CD14-positive monocyte (primary cell): ENCODE data around the gene SYTL1. TPM values are rescaled to one million over a fixed set of nuclear protein-coding genes. Genes with fewer than 3 reads are reported as not detected.

Source experiments
- DNase-seq, 3 donors: peaks; one replicate each; pipeline ENCODE4 v3.0.0-alpha.2; 2011 to 2022
- H2AFZ ChIP-seq: 2 replicates; pipeline ENCODE4 v1.6.0; 2012; ENCODE audit warnings: mild to moderate bottlenecking, low read depth, low read length, inconsistent platforms; ENCODE audit not compliant: insufficient read depth, poor library complexity, severe bottlenecking
- H3K27ac ChIP-seq, 2 donors: 1 replicate in 1 of 2; 2 replicates in 1 of 2; pipeline ENCODE4 v1.5.1; 2012 to 2013; ENCODE audit warnings: low read length in 2 of 2, control low read depth in 1 of 2, inconsistent platforms in 1 of 2, low read depth in 1 of 2, mild to moderate bottlenecking in 1 of 2
- H3K27me3 ChIP-seq, 2 donors: one replicate each; pipeline versions ENCODE4 v1.6.0 to v1.6.1; 2011 to 2013; ENCODE audit warnings: low read length in 2 of 2; ENCODE audit not compliant: control insufficient read depth in 2 of 2, insufficient read depth in 2 of 2
- H3K36me3 ChIP-seq, 2 donors: replicated peaks in 1 of 2; 1 replicate in 1 of 2; 2 replicates in 1 of 2; pipeline versions ENCODE4 v1.5.1 to v1.6.1; 2012 to 2013; ENCODE audit warnings: low read length in 2 of 2, control low read depth in 1 of 2, inconsistent platforms in 1 of 2, mild to moderate bottlenecking in 1 of 2; ENCODE audit not compliant: insufficient read depth in 2 of 2, control insufficient read depth in 1 of 2
- H3K4me1 ChIP-seq, 2 donors: 1 replicate in 1 of 2; 2 replicates in 1 of 2; pipeline versions ENCODE4 v1.5.1 to v1.6.1; 2012 to 2013; ENCODE audit warnings: low read length in 2 of 2, control low read depth in 1 of 2, inconsistent platforms in 1 of 2, mild to moderate bottlenecking in 1 of 2, moderate library complexity in 1 of 2; ENCODE audit not compliant: insufficient read depth in 2 of 2, control insufficient read depth in 1 of 2
- H3K4me2 ChIP-seq: replicated peaks from 2 replicates; pipeline ENCODE3; 2012; ENCODE audit warnings: low read length, moderate library complexity, mild to moderate bottlenecking; ENCODE audit not compliant: poor library complexity, severe bottlenecking; ENCODE audit errors: extremely low read depth
- H3K4me3 ChIP-seq, 3 experiments: fragments of 200-600 bp in 1 of 3; sonication (generic) in 1 of 3; replicated peaks in 1 of 3; 1 replicate in 2 of 3; 2 replicates in 1 of 3; pipeline ENCODE4 v1.5.1; 2011 to 2013; ENCODE audit warnings: low read length in 3 of 3, mild to moderate bottlenecking in 3 of 3, control low read depth in 2 of 3, low read depth in 2 of 3, inconsistent platforms in 1 of 3, moderate library complexity in 1 of 3
- H3K79me2 ChIP-seq: 2 replicates; pipeline ENCODE4 v1.6.0; 2012; ENCODE audit warnings: mild to moderate bottlenecking, control low read depth, inconsistent platforms, low read length, moderate library complexity; ENCODE audit not compliant: insufficient read depth
- H3K9ac ChIP-seq: 2 replicates; pipeline ENCODE4 v1.6.0; 2017; ENCODE audit warnings: low read length, mild to moderate bottlenecking; ENCODE audit not compliant: insufficient read depth, poor library complexity, severe bottlenecking
- H3K9me3 ChIP-seq, 2 donors: replicated peaks in 1 of 2; 1 replicate in 1 of 2; 2 replicates in 1 of 2; pipeline versions ENCODE4 v1.5.1 to v1.6.1; 2012 to 2013; ENCODE audit warnings: low read length in 2 of 2, control low read depth in 1 of 2; ENCODE audit not compliant: control insufficient read depth in 1 of 2, insufficient read depth in 1 of 2
- H4K20me1 ChIP-seq: 2 replicates; pipeline ENCODE4 v1.6.0; 2012; ENCODE audit warnings: mild to moderate bottlenecking, low read length, control low read depth, moderate library complexity; ENCODE audit not compliant: insufficient read depth
- H3K27ac Mint-ChIP-seq, 7 donors: one replicate each; pipeline ENCODE4 v1.8.0; 2020; ENCODE audit warnings: mild to moderate bottlenecking in 7 of 7, mixed read lengths in 7 of 7, moderate library complexity in 6 of 7, inconsistent platforms in 2 of 7
- H3K27me3 Mint-ChIP-seq, 3 donors: one replicate each; pipeline ENCODE4 v1.8.0; 2021 to 2022; ENCODE audit warnings: low read depth in 3 of 3, mild to moderate bottlenecking in 3 of 3, mixed read lengths in 3 of 3, moderate library complexity in 3 of 3, inconsistent platforms in 1 of 3
- H3K36me3 Mint-ChIP-seq, 2 donors: one replicate each; pipeline ENCODE4 v1.8.0; 2020; ENCODE audit warnings: mixed read lengths in 2 of 2, inconsistent platforms in 1 of 2, mild to moderate bottlenecking in 1 of 2
- H3K4me1 Mint-ChIP-seq: one replicate; pipeline ENCODE4 v1.8.0; 2020; ENCODE audit warnings: mild to moderate bottlenecking, mixed read lengths
- H3K4me3 Mint-ChIP-seq, 2 donors: one replicate each; pipeline ENCODE4 v1.8.0; 2020; ENCODE audit warnings: mild to moderate bottlenecking in 2 of 2, mixed read lengths in 2 of 2, moderate library complexity in 1 of 2
- H3K9me3 Mint-ChIP-seq, 7 donors: one replicate each; pipeline ENCODE4 v1.8.0; 2020 to 2022; ENCODE audit warnings: mixed read lengths in 7 of 7, mild to moderate bottlenecking in 6 of 7, moderate library complexity in 6 of 7, inconsistent platforms in 2 of 7
- WGBS: methylation state at CpG from one replicate; pipeline ENCODE4 v1.1.5; 2013; ENCODE audit warnings: missing lambda C conversion rate; ENCODE audit not compliant: insufficient coverage; 5-methylcytosine and 5-hydroxymethylcytosine counted together
- intact Hi-C, 2 donors: fragments of 100-400 bp; cut with micrococcal nuclease; formaldehyde crosslinking; loops; one replicate each; pipeline versions ENCODE4 v1.15.0 to v1.15.1; 2023
- polyA plus RNA-seq, 3 donors: library from polyadenylated mRNA; depleted of rRNA in 1 of 3; unstranded in 2 of 3; stranded (reverse) in 1 of 3; fragments of 300-500 nt in 2 of 3; fragments of >200 nt in 1 of 3; fragmentation: Illumina TruSeq in 2 of 3; gene quantifications; 1 replicate in 2 of 3; 2 replicates in 1 of 3; pipeline ENCODE4 v1.2.3, GENCODE V29; 2012 to 2021
- small RNA-seq: library from RNA; depleted of rRNA; stranded (forward); fragments of <200 nt; gene quantifications from one replicate; pipeline ENCODE3, GENCODE V24; 2012; ENCODE audit warnings: low read depth; ENCODE audit not compliant: insufficient read length
- TF ChIP-seq, protein P1 (sequence below): fragments of 200-600 bp; IDR thresholded peaks from one replicate; pipeline ENCODE4 v1.8.0; 2022; ENCODE audit warnings: antibody characterized with exemption, mild to moderate bottlenecking

Gene SYTL1
- polyA plus RNA-seq, 3 donors = 26.9 to 95.8 (median 44.6) TPM

DNA sequence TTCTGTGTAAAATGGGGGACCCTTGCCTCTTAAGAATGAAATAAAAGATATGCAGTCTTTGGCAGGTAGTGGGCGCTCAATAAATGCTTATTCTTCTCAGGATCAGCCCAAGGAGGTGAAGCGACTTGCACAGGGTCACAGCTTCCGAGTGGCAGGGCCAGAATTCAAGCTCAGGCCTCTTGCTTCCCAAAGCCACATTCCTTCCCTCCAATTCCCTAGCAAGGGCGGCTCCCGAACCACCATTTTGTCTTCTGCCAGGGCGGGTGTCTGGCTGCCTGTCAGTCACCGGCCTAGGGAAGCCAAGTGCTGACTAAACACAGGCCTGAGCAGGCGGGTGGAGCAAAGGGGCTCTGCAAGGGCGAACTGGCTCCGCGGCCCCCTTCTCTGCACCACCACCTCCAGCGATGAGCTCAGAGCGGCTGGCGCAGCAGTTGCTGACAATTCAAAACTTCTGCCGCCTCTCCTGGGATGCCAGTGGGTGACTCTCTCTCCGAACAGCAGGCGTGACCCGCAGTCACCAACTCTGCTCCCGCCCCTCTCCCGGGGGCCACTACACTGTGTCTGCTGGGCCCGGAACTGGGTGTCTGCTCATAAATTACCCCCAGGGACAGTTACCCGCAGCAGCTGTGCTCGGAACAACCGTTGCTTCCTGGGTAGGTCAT, 61.4 kb downstream of the SYTL1 start:
- Histone ChIP-seq H2AFZ (no peak overlapping the region), H3K4me1 (peaks cover 26 to 32% of the 10 kb centered on the region in 2 donors), H4K20me1 (peaks cover 78% of the 10 kb centered on the region), H3K79me2 (no peaks in the 10 kb centered on the region), H3K4me2 (peak overlapping the region; percentile 8), H3K9ac (no peak overlapping the region), H3K4me3 (no peak overlapping the region), H3K9me3 (no peaks in the 10 kb centered on the region), H3K36me3 (peaks cover 26 to 27% of the 10 kb centered on the region in 2 donors), H3K27me3 (no peaks in the 10 kb centered on the region), H3K27ac (peak overlapping the region; percentile 27 to 33)
- H3K9me3 Mint-ChIP-seq = no peaks in the 10 kb centered on the region
- peaks cover 26 to 37% of the 10 kb centered on the region in 2 donors for H3K36me3 Mint-ChIP-seq
- H3K27me3 Mint-ChIP-seq = peaks cover 0 to 5% (median 2%) of the 10 kb centered on the region in 3 donors
- intact Hi-C loops = loop anchor here in 1 of 2 donors (5.0 to 10.0 kb wide), 2 partner anchors 199 to 262 kb away; partner anchors contain the start of gene AHDC1
- WGBS = 4% methylated on average over 20 of the region's 24 CpGs
- H3K27ac Mint-ChIP-seq = peak overlapping the region; percentile 22 to 89 (median 79)
- peaks cover 40% of the 10 kb centered on the region for H3K4me1 Mint-ChIP-seq
- peak in 2 of 3 donors; percentile 25 to 29 for DNase-seq
- no peak overlapping the region for H3K4me3 Mint-ChIP-seq
- TF ChIP-seq, protein P1, sequence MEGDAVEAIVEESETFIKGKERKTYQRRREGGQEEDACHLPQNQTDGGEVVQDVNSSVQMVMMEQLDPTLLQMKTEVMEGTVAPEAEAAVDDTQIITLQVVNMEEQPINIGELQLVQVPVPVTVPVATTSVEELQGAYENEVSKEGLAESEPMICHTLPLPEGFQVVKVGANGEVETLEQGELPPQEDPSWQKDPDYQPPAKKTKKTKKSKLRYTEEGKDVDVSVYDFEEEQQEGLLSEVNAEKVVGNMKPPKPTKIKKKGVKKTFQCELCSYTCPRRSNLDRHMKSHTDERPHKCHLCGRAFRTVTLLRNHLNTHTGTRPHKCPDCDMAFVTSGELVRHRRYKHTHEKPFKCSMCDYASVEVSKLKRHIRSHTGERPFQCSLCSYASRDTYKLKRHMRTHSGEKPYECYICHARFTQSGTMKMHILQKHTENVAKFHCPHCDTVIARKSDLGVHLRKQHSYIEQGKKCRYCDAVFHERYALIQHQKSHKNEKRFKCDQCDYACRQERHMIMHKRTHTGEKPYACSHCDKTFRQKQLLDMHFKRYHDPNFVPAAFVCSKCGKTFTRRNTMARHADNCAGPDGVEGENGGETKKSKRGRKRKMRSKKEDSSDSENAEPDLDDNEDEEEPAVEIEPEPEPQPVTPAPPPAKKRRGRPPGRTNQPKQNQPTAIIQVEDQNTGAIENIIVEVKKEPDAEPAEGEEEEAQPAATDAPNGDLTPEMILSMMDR = no peak

Small RNA genes lying within 50 kb of the gene (small RNA-seq; reads per million reads assigned to genes)
- gene RNU6-48P = 0.94 reads per million

Other genes with a start within 250 kb of the SYTL1 start
- 10 to 100 TPM in 1 of 3 donors, 1 to 10 TPM in 2; 4.5 to 14.2 (median 4.6) TPM for gene SLC9A1, start 186.9 kb upstream of the SYTL1 start, polyA plus RNA-seq
- 10 to 100 TPM in 1 of 3 donors, 1 to 10 TPM in 2; 2.1 to 26.6 (median 4.3) TPM for gene WDTC1, start 107.4 kb upstream of the SYTL1 start, polyA plus RNA-seq
- gene TMEM222, start 19.9 kb upstream of the SYTL1 start, polyA plus RNA-seq = 10 to 100 TPM; 23.2 to 29.0 (median 24.6) TPM
- gene MAP3K6, start 24.9 kb downstream of the SYTL1 start, polyA plus RNA-seq = 10 to 100 TPM in 1 of 3 donors, 1 to 10 TPM in 2; 3.2 to 14.8 (median 6.7) TPM
- not detected for gene FCN3, start 32.8 kb downstream of the SYTL1 start, polyA plus RNA-seq
- gene CD164L2, start 41.3 kb downstream of the SYTL1 start, polyA plus RNA-seq = not detected
- 1 to 10 TPM in 1 of 3 donors, under 1 TPM in 1, not detected in 1; 0.26 to 2.7 TPM for gene GPR3, start 50.6 kb downstream of the SYTL1 start, polyA plus RNA-seq
- gene WASF2, start 148.1 kb downstream of the SYTL1 start, polyA plus RNA-seq = 10 to 100 TPM; 53.5 to 91.6 (median 86.4) TPM